ENCODE results near the gene SLC10A7. TPM values are rescaled to one million over a fixed set of nuclear protein-coding genes. Genes with fewer than 3 reads are reported as not detected.

SLC10A7 gene
- total and polyA plus RNA-seq, 2 of the 8 experiments (the other 6 are each of a cell fraction or from before 2014, with no cell fraction given), result 2.5 to 2.9 TPM

GRCh38 chr4:146299607-146300006 lies 222.1 kb downstream of the SLC10A7 start:
- Histone ChIP-seq H3K4me1 (replicated peaks in 1 of 4; ENCODE audit: control insufficient read depth in 3 of 4, insufficient read depth in 4 of 4, low read length in 3 of 4) (no peaks in the 10 kb centered on the region), H3K18ac (ENCODE audit: extremely low read depth, low read length) (no peak overlapping the region), H2AFZ (ENCODE audit: low read length) (no peak overlapping the region), H3K4me3 (ENCODE audit: extremely low read depth in 1 of 4, insufficient read depth in 2 of 4, low read depth in 3 of 4, low read length in 4 of 4) (no peak overlapping the region), H2AK5ac (ENCODE audit: low read depth, low read length) (no peak overlapping the region), H3K14ac (ENCODE audit: insufficient read length) (no peak overlapping the region), H3K9ac (replicated peaks in 1 of 4; ENCODE audit: extremely low read depth in 1 of 4, low read depth in 3 of 4, low read length in 3 of 4) (no peak overlapping the region), H4K5ac (ENCODE audit: insufficient read length, low read depth, low read length) (no peak overlapping the region), H3K79me1 (ENCODE audit: low read depth, low read length) (no peaks in the 10 kb centered on the region), H3K9me3 (ENCODE audit: insufficient read depth in 2 of 2, low read depth in 1 of 2, low read length in 1 of 2) (no peaks in the 10 kb centered on the region), H3K36me3 (ENCODE audit: control insufficient read depth in 2 of 4, insufficient read depth in 4 of 4, low read length in 3 of 4) (no peaks in the 10 kb centered on the region), H3K56ac (replicated peaks; ENCODE audit: insufficient read length, low read depth, low read length) (no peak overlapping the region), H3K79me2 (ENCODE audit: control insufficient read depth in 1 of 2, insufficient read depth in 2 of 2, low read length in 2 of 2) (no peaks in the 10 kb centered on the region), H3K23ac (ENCODE audit: insufficient read length) (no peak overlapping the region), H3K23me2 (ENCODE audit: low read depth, low read length) (0 out of 2 replicates have a peak, but pooled peaks cover 4% of the 10 kb centered on the region), H2BK15ac (ENCODE audit: low read length) (no peak overlapping the region), H3K27me3 (replicated peaks in 1 of 4; ENCODE audit: control insufficient read depth in 3 of 4, extremely low read depth in 1 of 4, insufficient read depth in 3 of 4, low read length in 3 of 4) (no peaks in the 10 kb centered on the region), H4K8ac (ENCODE audit: extremely low read depth, insufficient read depth, low read length) (no peak overlapping the region), H2BK5ac (ENCODE audit: low read depth, low read length) (no peak overlapping the region), H4K20me1 (replicated peaks in 1 of 2; ENCODE audit: control insufficient read depth in 1 of 2, insufficient read depth in 2 of 2, low read length in 2 of 2) (no peaks in the 10 kb centered on the region), H2BK12ac (ENCODE audit: low read depth, low read length) (no peak overlapping the region), H3K27ac (ENCODE audit: low read depth, low read length) (no peak overlapping the region), H4K91ac (replicated peaks; ENCODE audit: insufficient read length, low read length) (no peak overlapping the region), H3K4me2 (ENCODE audit: insufficient read depth in 1 of 2, low read depth in 2 of 2, low read length in 2 of 2) (no peak overlapping the region), H2BK20ac (ENCODE audit: low read length) (no peak overlapping the region), H2BK120ac (replicated peaks; ENCODE audit: low read depth, low read length) (no peak overlapping the region), H3K4ac (replicated peaks; ENCODE audit: insufficient read length, low read depth, low read length) (no peak overlapping the region)
- WGBS, 2 experiments (ENCODE audit: extremely low coverage in 1 of 2, insufficient coverage in 1 of 2, insufficient read length in 1 of 2, insufficient replicate concordance in 2 of 2, low coverage in 1 of 2, low lambda C conversion rate in 2 of 2, missing lambda C conversion rate in 1 of 2), result 85% methylated on average over 3 of the region's 3 CpGs; no CpG with 5 or more reads in 1 of the 2 experiments
- TF ChIP-seq RNF2 (IDR thresholded peaks at IDR 0.05; ENCODE audit: borderline replicate concordance, low read depth, low read length, missing control alignments, poor library complexity, severe bottlenecking) (no peak), EZH2 (IDR thresholded peaks at IDR 0.05; ENCODE audit: low read depth, low read length, severe bottlenecking) (no peak), ASH2L (IDR thresholded peaks at IDR 0.05; ENCODE audit: low read length) (no peak), SIN3A (conservative IDR thresholded peaks at IDR 0.05 in 1 of 2, IDR thresholded peaks at IDR 0.05 in 1 of 2; ENCODE audit: low read depth in 1 of 2, low read length in 2 of 2) (no peak), CHD1 (IDR thresholded peaks at IDR 0.05; ENCODE audit: low read depth, low read length) (no peak), SIRT6 (IDR thresholded peaks at IDR 0.05; ENCODE audit: low read length) (no peak), TCF12 (IDR thresholded peaks at IDR 0.05; ENCODE audit: low read depth, low read length) (no peak), BCL11A (IDR thresholded peaks at IDR 0.05; ENCODE audit: low read depth in 2 of 2, low read length in 2 of 2) (no peak), SRF (IDR thresholded peaks at IDR 0.05; ENCODE audit: low read depth, low read length) (no peak), ATF2 (IDR thresholded peaks at IDR 0.05; ENCODE audit: low read length) (no peak), TBP (IDR thresholded peaks at IDR 0.05; ENCODE audit: low read depth, low read length) (no peak), SUZ12 (IDR thresholded peaks at IDR 0.05; ENCODE audit: low read length) (no peak), CHD2 (IDR thresholded peaks at IDR 0.05; ENCODE audit: low read length) (no peak)
- ChIA-PET POLR2A (ENCODE audit: partially characterized antibody) (interaction anchor here (0.9 kb wide), 1 partner anchor 21 kb away, joined by 3 read pairs; no protein-coding TSS in a partner anchor), CTCF (ENCODE audit: partially characterized antibody) (interaction anchor here (1.1 kb wide), 1 partner anchor 43 kb away, joined by 3 read pairs; no protein-coding TSS in a partner anchor)
- no peak for FAIRE-seq
- no peak for DNase-seq (ENCODE audit: low read depth in 1 of 2, low spot score in 2 of 2)
